HG03457 (cell line): ENCODE measurements around the gene MOGAT3.
"Not testable (repeated sequence)": the region's sequence is repeated elsewhere in the genome, so short reads cannot be mapped to it uniquely, and the experiment has no call there.

Experiments
- ATAC-seq: cut with Tn5 transposase; IDR thresholded peaks from one replicate; pipeline ENCODE4 v1.9.1; 2021; ENCODE audit warnings: moderate number of reproducible peaks; ENCODE audit not compliant: unreplicated experiment

Gene MOGAT3

DNA sequence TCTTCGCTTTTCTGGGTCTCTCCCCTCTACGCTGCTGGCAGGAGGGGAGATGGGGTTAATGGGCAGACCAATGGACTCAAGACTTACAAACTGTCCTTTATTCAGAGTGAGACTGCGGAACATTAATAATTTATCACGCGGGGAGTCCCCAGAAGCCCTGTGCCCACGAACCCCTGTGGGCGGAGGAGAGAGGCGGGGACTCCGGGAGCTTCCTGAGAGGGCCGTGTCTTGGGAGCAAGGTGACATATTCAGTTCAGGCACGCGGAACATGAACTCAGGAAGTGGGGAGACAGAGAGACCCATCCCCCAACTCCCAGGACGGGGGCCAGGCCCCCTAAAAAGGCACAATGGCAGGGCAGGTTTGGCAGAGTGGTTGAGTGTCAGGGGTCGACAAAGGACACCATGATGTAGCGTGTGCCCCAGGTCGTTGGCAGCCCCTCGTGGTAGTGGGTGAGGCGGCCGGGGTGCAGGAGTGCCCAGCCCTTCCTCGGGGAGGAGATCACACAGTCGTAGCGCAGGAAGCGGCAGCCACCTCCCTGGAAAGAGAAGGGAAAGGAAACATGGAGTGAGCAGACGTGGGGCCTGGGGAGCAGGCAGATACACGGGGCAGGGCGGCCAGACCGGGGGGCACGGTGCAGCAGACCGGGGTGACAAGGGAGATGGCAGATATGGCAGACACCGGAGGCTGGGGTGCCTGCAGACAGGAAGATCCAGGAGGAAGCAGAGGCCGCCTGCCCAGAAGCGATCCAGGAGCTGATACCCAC is 5.2 kb upstream of the MOGAT3 start:
- no peak for ATAC-seq

GRCh38 chr7:101203740-101204738 is 3.2 kb upstream of the MOGAT3 start:
- not testable (repeated sequence) for ATAC-seq

- no peak for ATAC-seq
Observed at GRCh38 chr7:101202603-101202918, 1.7 kb upstream of the MOGAT3 start.

DNA sequence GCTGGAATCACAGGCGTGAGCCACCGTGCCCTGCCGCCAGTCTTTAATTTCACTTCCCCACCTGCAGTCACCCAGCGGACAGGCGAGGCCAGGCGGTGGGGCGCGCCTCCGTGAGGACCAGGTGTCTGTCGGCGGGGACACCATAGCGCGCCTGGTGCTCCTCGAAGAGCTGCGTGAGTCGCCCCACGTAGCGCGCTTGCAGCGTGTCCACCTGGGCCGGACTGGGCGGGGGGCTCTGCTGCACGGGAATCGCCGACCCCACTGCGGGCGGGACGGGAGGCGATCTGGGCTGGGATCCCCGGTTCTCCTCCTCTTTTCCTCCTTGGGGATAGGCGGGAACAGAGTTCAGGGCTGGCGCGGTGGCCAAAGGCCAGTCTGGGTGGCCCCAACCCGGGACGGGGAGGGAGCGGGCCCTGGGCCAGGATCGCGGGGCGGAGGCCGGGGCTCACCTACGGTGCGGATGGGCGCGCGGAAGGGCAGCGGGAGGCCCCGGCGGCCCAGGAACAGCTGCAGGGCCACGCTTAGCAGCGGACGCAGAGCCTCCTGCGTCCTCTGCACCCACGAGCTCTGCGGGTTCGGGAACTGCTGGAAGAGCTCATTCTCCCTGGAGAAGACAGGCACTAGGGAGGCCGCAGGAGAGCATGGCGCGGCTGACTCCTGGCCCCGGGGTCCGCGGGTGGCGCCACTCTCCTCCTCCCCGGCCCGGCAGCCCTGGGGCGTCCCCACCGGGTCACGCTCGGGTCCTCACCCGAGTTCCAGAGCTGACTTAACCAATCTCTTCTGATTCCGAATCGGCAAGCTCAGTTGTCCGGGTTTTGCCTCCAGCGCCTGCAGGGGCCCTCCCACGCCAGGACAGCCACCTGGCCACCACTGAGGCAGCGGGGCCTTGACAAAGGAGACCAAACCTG is 1.1 kb upstream of the MOGAT3 start:
- no peak for ATAC-seq

DNA sequence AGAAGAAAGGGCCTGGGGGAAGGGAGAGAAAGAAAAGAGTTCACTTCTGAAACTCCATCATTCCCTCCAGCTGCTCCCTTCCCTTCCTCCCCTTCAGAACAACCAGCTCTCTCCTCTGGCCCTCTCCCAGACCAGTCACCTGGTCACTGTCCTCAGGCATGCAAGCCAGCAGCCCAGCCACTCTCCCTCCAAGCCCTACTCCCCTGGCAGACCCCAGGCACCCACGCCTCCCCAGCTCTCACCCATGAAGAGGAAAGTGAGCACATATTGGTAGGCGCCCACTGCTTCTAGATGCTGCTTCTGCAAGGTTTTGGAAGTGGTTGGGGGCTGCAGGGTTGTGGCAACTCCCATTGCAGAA is 353 bp downstream of the MOGAT3 start:
- ATAC-seq, result no peak

DNA sequence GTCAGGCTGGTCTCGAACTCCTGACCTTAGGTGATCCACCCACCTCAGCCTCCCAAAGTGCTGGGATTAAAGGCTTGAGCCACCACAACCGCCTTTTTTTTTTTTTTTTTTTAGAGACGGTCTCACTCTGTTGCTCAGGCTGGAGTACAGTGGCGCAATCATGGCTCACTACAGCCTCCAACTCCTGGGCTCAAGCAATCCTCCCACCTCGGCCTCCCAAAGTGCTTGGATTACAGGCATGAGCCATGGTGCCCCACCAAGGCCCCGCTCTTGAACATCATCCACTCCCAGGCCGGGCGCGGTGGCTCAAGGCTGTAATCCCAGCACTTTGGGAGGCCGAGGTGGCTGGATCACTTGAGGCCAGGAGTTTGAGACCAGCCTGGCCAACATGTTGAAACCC is 1.3 kb downstream of the MOGAT3 start:
- not testable (repeated sequence) for ATAC-seq

DNA sequence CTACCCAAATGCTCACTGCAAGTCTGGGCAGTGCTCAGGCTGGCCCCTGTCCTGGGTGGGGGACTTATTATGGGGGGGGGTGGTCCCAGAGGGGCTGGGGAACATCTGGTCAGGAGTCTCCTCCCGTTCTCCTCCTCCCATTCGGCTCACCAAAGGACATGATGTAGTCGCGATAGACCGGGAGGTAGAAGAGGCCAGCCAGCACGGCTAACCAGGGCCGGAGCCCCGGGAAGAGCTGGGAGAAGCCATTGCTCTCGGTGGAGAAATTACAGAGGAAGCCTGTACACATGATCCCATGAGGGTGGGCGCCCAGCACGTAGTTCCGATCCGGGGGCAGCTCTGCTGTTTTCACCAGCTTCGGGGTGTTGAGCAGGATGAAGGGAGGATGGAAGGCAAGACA is 2.4 kb downstream of the MOGAT3 start:
- no peak for ATAC-seq

DNA sequence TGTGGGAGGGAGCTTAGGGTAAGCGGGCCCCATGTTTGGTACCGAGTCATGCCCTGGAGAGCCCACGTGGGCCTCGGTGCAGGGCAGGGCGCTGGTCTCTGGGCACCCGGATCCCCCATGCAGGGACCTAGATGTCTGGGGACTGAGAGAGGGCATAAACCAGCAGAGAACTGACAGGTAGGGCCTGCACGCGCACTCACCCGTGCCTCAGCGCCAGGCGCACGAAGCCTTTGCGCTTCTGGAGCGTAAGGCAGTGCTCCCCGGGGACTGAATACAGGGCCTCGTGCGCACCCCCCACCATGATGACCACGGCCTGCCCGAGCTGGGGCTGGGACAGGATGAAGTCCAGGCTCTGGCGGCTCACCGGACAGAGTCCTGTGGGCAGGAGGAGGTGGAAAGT is 2.8 kb downstream of the MOGAT3 start:
- no peak for ATAC-seq

GRCh38 chr7:101195884-101196283 is 5.0 kb downstream of the MOGAT3 start:
- ATAC-seq, result no peak

- no peak for ATAC-seq
Observed at GRCh38 chr7:101189109-101189508, 11.7 kb downstream of the MOGAT3 start.

GRCh38 chr7:101186844-101187428 is 13.9 kb downstream of the MOGAT3 start:
- ATAC-seq, result no peak

DNA sequence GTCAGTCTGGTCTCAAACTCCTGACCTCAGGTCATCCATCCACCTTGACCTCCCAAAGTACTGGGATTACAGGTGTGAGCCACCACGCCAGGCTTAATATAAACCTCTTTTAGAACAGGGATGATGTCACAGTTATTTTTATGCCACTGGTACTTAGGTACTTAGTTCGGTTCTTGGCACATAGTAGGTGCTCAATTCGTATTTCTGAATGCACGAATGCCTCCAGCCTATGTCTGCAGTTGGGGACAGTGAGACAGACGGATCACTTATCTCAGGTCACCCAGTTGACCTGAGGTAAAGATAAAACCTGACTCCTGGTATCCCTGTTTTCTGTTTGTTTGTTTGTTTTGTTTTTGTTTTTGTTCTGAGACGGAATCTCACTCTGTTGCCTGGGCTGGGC is 14.6 kb downstream of the MOGAT3 start:
- ATAC-seq, result no peak

- ATAC-seq, result no peak
Observed at GRCh38 chr7:101185258-101185839, 15.5 kb downstream of the MOGAT3 start.

DNA sequence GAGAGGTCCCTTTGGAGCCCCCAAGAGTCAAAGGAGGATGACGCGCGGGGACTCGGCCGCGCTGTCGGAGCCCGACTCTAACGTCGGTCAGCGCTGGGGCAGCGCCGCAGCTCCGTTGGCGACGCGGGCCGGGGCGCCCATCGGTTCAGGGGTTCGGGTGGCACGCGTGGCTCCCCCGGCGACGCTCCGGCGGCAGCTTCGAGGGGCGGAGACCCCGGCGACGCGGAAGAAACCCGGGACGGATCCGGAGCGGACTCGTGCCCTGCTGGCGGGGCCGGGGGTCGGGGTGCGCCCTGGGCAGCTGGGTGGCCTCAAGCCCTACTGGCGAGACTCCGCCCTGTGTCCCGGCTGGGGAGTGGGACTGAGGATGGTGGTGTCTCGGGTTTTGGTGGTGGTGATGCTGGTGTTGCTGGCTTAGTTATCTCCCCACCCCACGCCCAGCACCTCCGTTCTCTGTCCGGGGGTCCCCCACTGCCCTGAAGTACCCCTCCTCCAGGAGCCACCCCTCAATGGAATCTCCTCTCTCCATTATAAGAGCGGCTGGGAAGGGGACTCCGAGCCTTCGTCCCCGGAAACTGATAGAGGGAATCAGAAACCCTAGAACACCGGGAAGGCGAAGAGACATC is 20.6 kb downstream of the MOGAT3 start, which contains the start of gene NAT16:
NAT16 (minus strand) TSS at position 164 of the 626 bp plus-strand sequence. CDS start 5,486 bp downstream, outside the sequence.
- no peak for ATAC-seq

GRCh38 chr7:101179713-101180112 is 21.1 kb downstream of the MOGAT3 start:
- ATAC-seq, result no peak

DNA sequence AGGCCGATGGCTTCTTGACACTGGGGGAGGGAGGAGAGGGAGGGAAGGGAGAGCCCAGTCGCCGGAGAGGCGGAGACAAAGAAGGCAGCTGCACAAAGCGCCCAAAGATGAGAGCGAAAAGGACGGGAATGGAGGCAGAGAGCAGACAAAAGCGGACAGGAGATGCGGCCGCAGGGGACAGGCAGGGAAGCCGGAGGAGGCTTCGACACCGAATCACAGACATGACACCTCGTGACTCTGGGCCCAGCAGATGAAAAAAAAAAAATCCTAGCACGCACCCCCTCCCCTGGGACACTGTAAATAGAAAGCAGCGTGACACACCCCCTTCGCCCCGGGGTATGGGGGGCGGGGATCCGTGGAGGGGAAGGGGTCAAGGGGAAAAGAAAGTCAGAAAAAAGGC is 21.7 kb downstream of the MOGAT3 start:
- ATAC-seq, result no peak

GRCh38 chr7:101177644-101178043 is 23.2 kb downstream of the MOGAT3 start:
- no peak for ATAC-seq

DNA sequence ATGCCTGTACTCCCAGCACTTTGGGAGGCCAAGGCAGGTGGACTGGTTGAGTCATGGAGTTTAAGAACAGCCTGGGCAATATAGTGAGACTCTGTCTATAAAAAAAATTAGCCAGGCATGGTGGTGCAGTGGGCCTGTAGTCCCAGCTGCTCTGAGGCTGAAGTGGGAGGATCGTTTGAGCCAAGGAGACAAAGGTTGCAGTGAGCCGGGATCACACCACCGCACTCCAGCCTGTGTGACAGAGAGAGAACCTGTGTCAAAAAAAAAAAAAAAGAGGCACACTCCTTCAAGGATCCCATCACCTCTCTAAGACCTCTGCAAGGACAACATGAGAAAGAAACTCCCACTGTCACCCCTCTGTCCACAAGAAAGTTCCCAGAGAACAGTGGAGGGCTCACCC is 25.2 kb downstream of the MOGAT3 start:
- ATAC-seq, result no peak

DNA sequence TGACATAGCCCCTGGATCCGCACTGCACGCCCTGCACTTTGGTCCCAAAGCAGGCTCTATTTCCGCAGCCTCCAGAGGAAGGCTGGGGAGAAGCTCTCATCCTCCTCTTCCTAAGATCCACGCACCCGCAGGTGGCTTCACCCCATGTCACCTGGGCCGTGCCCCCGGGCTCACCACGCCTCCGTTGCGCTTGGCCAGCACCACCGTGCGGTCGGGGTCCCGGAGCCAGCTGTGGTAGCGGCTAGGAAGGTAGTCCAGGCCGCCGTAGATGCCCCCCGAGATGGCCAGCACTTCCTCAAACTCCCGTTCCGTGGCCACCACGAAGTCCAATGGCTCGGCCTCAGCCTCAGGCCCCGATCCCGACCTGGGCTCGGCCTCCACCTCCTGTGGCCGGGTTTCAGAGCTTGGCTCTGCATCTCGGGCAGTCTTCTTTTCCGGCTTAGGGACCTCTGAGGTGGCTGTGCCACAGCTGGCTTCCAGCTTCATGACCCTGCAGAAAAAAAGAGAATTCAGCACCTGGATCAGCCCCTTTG is 26.4 kb downstream of the MOGAT3 start:
- no peak for ATAC-seq
